NCI-H2081 treated with DMSO at 0.1 percent for 48 hours (cell line): ENCODE measurements around the gene MKNK2.
A peak's percentile ranks its signal among the peaks of the same experiment; 100 is the strongest.
"Not testable (repeated sequence)": the region's sequence is repeated elsewhere in the genome, so short reads cannot be mapped to it uniquely, and the experiment has no call there.

ENCODE experiments used
- DNase-seq: peaks from one replicate; lab custom pipeline; 2025; lab: John Stamatoyannopoulos, UW

The MKNK2 gene

DNA sequence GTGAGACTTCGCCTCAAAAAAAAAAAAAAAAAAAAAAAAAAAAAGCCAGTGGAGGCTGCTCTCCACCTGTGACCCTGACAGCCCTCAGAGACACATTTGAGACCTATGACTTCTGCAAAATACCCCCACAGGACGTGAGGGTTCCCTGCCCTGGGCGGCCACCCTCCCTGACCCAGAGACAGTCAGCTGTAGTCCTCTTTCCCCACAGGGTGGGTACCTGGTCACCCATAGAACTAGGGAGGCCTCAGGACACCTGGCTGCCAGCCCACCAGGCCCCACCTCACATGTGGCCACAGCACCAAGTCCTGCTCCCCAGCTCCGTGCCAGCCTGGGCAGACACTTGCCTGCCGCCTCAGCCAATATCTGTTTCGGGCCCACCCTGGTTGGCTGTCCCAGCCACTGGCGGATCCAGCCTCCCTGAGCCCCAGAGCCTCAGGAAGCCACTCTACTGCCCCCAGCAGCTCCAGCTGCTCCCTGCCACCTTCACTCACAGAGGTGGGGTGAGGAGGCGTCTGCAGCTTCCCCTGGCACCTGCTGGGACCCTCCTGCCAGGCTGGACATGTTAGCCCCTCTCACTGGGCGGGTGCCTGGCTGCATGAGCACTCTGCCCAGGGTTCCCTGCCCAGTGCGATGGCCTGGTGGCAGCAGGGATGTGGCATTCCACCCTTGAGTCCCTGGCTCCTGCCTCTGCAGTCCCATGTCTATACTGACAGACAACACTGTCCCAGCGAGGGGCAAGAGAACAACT is 6.9 kb downstream of the MKNK2 start:
- no peak for DNase-seq

- DNase-seq, result no peak
These were observed 7.8 kb downstream of the MKNK2 start for GRCh38 chr19:2043251-2043641.

DNA sequence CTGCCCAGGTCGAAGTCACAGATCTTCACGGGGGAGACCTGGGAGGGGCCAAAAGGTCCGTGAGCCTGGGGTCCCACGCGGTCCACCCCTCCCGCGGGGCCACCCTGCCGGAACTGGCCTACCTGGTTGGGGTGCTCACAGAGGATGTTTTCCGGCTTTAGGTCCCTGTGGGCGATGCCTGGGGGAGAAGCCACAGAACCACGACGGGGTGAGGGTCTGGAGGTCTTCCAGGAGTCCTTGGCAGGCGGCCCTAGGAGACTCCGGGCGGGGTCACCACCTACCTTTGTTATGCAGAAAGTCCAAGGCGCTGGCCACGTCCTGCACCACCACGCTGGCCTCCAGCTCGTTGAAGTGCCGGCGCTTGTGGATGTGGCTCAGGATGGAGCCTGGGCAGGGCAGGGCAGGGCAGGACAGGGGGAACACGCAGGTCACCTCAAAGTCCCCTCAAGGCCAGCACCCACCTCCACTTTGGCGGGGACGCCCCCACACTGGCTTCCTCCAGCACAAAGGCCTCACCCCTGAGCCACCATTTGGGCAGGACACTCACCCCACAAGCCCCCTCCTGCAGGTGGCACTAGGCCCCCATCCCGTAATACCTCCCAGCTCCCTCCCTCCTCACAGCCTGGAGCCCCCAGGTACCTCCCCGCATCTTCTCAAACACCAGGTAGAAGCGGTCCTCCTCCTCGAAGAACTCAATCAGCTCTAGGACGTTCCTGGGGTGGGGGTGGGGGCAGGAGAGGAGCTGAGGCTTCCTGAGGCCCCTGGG is 8.4 kb downstream of the MKNK2 start:
- no peak for DNase-seq

GRCh38 chr19:2041683-2042484 is 9.2 kb downstream of the MKNK2 start:
- peak; percentile 72 for DNase-seq

DNA sequence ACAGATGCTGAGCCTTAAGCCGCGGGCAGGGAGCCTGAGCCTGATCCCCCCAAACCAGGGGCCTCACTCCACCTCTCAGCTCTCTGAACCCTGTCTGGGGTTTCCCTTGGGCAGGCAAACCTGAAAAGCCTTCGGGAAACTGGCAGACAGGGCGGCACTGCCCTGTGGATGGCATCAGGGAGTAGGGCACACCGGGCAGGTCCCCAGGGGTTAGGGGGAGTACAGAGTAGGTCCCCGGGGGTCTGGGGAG is 9.7 kb downstream of the MKNK2 start:
- DNase-seq, result no peak

DNA sequence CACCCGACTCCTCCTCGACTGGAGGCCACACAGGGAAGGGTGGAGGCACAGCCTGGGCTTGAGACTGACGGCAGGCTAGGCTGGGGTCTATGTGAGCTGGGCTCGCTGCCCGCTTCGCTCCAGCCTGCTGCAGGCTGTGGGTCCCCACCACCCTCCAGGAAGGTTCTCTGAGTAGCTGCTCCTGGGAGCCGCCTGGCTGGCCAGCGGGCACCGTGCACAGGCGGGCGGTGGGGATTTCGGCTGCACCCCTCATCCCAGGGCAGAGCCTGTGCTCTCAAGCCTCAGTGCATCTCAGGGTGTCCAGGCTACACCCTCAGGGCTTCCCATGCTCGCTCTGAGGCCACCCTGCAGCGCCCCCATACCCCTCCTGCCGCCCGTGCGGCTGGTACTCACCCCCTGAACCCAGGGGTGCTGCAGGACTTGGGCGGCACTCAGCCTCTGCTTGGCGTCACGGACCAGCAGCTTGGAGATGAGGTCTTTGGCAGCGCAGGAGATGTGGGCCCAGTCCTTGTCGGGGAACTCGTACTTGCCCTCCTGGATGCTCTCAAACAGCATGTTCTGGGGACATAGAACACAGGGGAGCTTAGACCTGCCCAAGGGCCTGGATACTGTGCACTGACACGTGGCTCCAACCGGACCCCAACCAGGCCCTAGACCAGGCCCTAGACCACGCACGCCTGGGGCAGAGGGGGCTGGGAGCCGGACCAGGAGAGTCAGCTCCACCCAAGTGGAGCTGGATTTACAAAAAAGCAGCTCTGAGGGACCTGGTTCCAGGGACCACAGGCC is 10.2 kb downstream of the MKNK2 start:
- DNase-seq, result no peak

DNA sequence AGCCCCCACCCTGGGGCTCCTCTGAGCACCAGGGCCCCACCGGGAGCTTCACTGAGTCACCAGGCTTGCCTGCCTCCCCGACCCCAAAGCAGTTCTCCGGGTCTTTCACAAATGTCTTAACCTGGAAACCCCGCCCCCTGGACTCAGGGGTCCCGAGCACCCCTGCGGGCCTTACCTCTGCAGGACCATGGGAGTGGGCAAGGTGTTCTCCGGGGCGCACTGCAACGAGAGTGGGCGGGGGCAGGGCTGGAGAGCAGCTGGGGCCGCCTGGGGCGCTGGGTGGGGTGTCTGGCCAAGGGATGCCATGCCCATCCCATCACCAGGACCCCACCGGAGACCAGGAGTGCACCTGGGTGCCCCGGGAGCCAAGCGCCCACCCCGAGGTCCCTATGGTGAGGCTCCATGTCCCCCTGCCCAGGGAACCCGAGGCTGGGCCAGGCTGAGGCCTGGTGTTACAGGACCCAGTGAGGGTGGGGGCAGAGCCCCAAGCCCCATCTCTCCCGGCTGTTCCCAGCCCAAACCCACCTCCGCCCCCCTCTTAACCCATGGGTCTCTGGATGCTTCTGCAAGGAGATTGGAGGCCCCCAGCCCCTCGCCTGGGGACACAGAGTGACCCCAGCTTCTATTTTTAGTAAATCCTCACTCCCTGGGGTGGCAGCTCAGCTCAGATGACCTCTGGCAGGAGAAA is 10.9 kb downstream of the MKNK2 start:
- DNase-seq, result no peak

DNA sequence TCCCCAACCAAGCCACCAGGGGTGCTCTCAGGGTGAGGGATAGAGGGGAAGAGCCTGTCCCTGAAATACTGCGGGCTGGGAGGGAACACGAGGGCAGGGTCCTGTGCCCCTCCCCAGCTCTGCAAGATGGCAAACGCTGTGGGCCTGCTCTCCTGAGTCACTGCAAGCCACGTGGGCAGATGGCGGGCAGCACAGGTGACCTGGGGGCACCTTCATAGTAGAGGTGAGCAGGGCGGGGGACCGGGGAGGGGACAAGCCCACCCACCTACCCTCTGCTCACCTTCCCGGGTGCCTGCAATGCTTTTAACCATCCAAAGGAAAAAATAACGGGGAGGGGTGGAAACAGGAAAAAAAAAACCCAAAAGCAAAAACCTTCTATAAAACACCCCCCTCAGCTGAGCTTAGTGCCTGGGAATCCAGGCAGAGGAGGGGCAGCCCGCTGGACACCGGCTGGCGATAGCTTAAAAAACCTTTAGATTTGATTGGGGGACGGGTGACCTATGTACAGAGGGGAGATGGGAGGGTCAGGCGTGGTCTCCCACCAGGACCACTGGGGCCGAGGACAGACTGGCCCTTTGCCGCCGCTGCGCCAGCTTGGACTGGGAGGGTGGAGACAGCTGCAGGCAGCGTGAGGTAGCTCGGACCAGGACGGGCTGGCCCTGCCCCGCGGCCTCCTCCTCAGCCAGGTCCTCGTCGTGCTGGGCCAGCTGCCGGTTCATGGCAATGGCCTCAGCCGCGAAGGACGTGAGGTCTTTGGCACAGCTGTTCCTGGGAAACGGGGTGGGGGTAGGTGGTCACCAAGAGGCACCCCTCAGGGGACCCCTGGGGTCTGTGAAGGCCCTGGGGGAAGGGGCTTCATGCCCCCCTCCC is 11.7 kb downstream of the MKNK2 start:
- DNase-seq, result no peak

- no peak for DNase-seq
These were observed 12.6 kb downstream of the MKNK2 start for GRCh38 chr19:2038284-2039088.

DNA sequence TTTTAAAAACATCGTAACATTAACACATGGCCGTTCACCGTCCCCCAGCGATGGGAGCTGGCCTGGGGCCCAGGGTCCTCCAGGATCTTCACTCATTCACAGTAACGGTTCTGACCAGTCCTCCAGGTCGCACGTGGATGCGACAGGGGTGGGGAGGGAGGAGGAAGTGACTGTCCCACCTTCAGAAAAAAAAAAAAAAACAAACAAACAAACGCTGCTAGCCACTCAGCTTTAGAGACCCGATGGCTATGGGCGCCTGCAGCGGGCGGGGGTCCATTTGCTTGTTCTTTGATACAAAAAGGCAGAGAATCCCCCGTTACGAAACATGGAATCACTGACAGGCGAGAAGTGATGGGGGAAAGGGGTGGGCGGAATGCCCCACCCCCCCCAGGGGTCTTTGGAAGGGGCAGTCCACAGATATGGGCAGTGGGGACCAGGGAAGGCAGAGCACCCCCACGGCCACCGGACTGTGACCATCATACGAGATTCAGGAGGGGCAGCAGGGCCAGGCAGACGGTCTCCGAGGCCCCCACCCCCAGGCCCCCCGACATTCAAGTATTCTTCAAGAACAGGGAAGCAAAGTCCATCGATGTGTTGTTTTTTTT is 13.3 kb downstream of the MKNK2 start:
- no peak for DNase-seq

DNA sequence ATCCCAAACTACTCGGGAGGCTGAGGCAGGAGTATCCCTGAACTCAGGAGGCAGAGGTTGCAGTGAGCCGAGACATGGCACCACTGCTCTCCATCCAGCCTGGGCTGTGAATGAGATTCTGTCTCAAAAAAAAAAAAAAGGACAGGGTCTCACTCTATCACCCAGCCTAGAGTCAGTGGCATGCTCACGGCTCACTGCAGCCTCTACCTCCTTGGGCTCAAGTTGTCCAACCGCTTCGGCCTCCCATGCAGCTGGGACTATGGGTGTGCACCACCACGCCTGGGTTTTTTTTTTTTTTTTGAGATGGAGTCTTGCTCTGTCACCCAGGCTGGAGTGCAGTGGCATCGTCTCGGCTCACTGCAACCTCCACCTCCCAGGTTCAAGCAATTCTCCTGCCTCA is 14.6 kb downstream of the MKNK2 start:
- DNase-seq, result no peak

DNA sequence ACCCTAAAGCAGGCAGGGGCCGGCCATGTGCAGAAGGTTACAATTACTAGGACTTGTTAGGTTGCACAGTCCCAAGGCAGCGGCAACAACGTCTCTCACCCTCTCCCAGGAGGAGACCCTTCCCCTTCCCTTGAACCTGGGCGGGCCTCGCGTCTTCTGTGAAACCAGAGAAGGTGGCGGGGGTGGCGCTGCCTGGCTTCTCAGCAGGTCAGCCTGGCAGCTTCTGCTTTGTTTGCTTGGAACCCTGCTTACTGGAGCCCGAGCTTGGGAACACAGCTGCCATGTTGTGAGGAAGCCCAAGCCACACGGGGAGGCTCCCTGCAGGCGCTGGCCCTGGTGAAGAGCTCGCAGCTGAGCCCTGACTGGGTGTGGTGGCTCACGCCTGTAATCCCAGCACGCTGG is 15.5 kb downstream of the MKNK2 start:
- DNase-seq, result no peak

GRCh38 chr19:2034729-2035589 is 16.1 kb downstream of the MKNK2 start:
- no peak for DNase-seq

DNA sequence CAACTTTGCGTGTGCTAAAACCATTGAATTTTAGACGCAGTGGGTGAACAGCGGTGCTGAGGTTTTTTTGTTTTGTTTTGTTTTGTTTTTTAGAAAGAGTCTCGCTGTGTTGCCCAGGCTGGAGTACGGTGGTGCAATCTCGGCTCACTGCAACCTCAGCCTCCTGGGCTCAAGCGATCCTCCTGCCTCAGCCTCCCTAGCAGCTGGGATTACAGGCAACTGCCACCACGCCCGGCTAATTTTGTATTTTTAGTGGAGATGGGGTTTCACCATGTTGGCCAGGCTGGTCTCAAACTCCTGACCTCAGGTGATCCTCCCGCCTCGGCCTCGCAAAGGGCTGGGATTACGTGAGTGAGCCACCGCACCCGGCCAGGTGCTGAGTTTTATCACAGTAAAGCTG is 16.8 kb downstream of the MKNK2 start:
- not testable (repeated sequence) for DNase-seq

DNA sequence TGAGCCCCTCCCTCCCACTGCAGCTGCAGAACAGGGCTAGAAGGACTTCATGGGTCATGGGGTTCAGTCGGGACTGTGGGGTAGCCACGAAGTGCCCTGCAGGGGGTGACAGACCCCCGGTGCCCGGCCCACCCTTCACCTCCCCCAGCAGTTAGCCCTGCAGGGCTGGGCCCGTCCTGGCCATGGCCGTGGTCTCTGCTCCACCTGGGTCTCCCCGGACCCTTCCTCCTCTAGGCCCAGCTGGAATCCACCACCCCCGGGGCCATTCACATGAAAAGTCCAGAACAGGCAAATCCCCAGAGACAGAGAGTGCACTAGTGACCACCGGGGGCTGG is 17.3 kb downstream of the MKNK2 start:
- no peak for DNase-seq

GRCh38 chr19:2033115-2033824 is 17.8 kb downstream of the MKNK2 start:
- DNase-seq, result no peak

- peak; percentile 48 for DNase-seq
These were observed 18.6 kb downstream of the MKNK2 start for GRCh38 chr19:2032296-2032941.
